ENCODE data around the gene SLC22A23. TPM values are rescaled to one million over a fixed set of nuclear protein-coding genes. Genes with fewer than 3 reads are reported as not detected.

The SLC22A23 gene
- total and polyA plus RNA-seq, 2 of the 4 experiments (the other 2 are of a cell fraction): 0.72 to 1.6 TPM

DNA sequence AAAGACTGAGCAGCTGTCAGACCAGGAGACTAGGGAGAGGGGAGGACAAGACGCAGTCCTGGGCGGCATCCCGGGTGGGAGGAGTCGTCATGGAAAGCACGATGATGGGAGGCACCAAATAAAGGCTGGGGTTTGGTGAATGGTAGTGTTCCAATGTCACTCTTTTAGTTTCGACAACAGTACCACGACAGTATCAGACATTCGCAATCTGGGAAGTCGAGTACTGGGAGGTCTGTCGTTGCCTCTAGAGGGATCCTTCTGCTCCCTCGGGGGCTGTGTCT lies 166.0 kb downstream of the SLC22A23 start:
- DNase-seq (no peak), ATAC-seq (ENCODE audit: low read depth) (no peak)
- BruUV-seq (replicated peaks): no TSS peak
- Histone ChIP-seq H3K27me3 (ENCODE audit: control insufficient read depth, insufficient read depth, low read length) (peaks cover 11% of the 10 kb centered on the region; the same call in 1 of the 2 replicates), H3K27ac (ENCODE audit: insufficient read depth, low read length) (no peak overlapping the region), H3K4ac (ENCODE audit: low read depth, low read length) (no peak overlapping the region), H3K4me1 (ENCODE audit: control insufficient read depth, insufficient read depth, low read length) (no peaks in the 10 kb centered on the region), H4K8ac (ENCODE audit: low read depth in 2 of 2, low read length in 2 of 2) (no peak overlapping the region), H3K18ac (ENCODE audit: low read depth, low read length) (no peak overlapping the region), H3K4me3 (ENCODE audit: insufficient read depth, low read depth, low read length) (no peak overlapping the region), H3K79me1 (ENCODE audit: low read depth in 1 of 2, low read length in 2 of 2) (no peaks in the 10 kb centered on the region), H2BK120ac (ENCODE audit: low read depth, low read length) (no peak overlapping the region), H3K9me1 (ENCODE audit: insufficient read depth, low read length) (no peaks in the 10 kb centered on the region), H2AK5ac (ENCODE audit: low read depth, low read length) (no peak overlapping the region), H4K5ac (ENCODE audit: low read depth, low read length) (no peak overlapping the region), H3K9me3 (ENCODE audit: control insufficient read depth, insufficient read depth, low read length) (no peaks in the 10 kb centered on the region), H2AFZ (replicated peaks; ENCODE audit: low read length, poor library complexity) (no peak overlapping the region), H2BK5ac (ENCODE audit: low read depth, low read length, poor library complexity, severe bottlenecking) (no peak overlapping the region), H3K14ac (replicated peaks; ENCODE audit: low read depth, low read length) (no peak overlapping the region), H2BK15ac (ENCODE audit: low read depth, low read length) (no peak overlapping the region), H4K91ac (ENCODE audit: insufficient read depth, low read depth, low read length) (no peak overlapping the region), H2AK9ac (replicated peaks; ENCODE audit: low read depth, low read length, poor library complexity) (no peak overlapping the region), H3K4me2 (ENCODE audit: low read depth, low read length) (no peak overlapping the region), H2BK20ac (ENCODE audit: low read depth, low read length) (no peak overlapping the region), H4K20me1 (ENCODE audit: insufficient read depth, low read length) (no peaks in the 10 kb centered on the region), H3K36me3 (ENCODE audit: control insufficient read depth, insufficient read depth, low read length) (no peaks in the 10 kb centered on the region), H3K23ac (ENCODE audit: low read depth, low read length) (no peak overlapping the region), H3K56ac (ENCODE audit: extremely low read depth, insufficient read depth, low read length) (no peak overlapping the region), H3K9ac (ENCODE audit: low read depth, low read length) (no peak overlapping the region)
- TF ChIP-seq MXI1 (IDR thresholded peaks at IDR 0.05; ENCODE audit: borderline replicate concordance, low read depth, low read length): no peak
- TF ChIP-seq, protein P1, sequence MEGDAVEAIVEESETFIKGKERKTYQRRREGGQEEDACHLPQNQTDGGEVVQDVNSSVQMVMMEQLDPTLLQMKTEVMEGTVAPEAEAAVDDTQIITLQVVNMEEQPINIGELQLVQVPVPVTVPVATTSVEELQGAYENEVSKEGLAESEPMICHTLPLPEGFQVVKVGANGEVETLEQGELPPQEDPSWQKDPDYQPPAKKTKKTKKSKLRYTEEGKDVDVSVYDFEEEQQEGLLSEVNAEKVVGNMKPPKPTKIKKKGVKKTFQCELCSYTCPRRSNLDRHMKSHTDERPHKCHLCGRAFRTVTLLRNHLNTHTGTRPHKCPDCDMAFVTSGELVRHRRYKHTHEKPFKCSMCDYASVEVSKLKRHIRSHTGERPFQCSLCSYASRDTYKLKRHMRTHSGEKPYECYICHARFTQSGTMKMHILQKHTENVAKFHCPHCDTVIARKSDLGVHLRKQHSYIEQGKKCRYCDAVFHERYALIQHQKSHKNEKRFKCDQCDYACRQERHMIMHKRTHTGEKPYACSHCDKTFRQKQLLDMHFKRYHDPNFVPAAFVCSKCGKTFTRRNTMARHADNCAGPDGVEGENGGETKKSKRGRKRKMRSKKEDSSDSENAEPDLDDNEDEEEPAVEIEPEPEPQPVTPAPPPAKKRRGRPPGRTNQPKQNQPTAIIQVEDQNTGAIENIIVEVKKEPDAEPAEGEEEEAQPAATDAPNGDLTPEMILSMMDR (conservative IDR thresholded peaks at IDR 0.05; ENCODE audit: low read depth, low read length): no peak
- no peak for TF ChIP-seq CEBPB (IDR thresholded peaks at IDR 0.05; ENCODE audit: low read depth, low read length)
- no peak for TF ChIP-seq MAZ (IDR thresholded peaks at IDR 0.05; ENCODE audit: borderline replicate concordance, low read depth, low read length)
- TF ChIP-seq NFE2L2 (IDR thresholded peaks at IDR 0.05; ENCODE audit: low read depth, low read length): no peak
- no peak for TF ChIP-seq SMC3 (IDR thresholded peaks at IDR 0.05; ENCODE audit: low read depth, low read length)
- TF ChIP-seq POLR2A (IDR thresholded peaks at IDR 0.05; ENCODE audit: low read depth, low read length): no peak
- ChIA-PET CTCF (no interaction called here), POLR2A (ENCODE audit: unreplicated experiment) (no interaction called here)
- dilution Hi-C loops (cut with HindIII; ENCODE audit: low sequenced_read_pairs, unreplicated experiment): no loop called here
- intact Hi-C loops (cut with micrococcal nuclease): no loop called here
- WGBS, 2 experiments (ENCODE audit: extremely low coverage in 2 of 2, insufficient read length in 1 of 2): 85% methylated on average over 7 of the region's 11 CpGs; no CpG with 5 or more reads in 1 of the 2 experiments
- in situ Hi-C loops (cut with MboI; ENCODE audit: low sequenced_read_pairs): no loop called here
